ENCODE data around the gene GH1. TPM values are rescaled to one million over a fixed set of nuclear protein-coding genes. Genes with fewer than 3 reads are reported as not detected.

The GH1 gene
- total and polyA plus RNA-seq, 2 of the 13 experiments (the other 11 are each of a cell fraction or from before 2014, with no cell fraction given) = not detected

GRCh38 chr17:63880706-63881105, 37.9 kb downstream of the GH1 start:
- DNase-seq (ENCODE audit: low spot score) = no peak
- H3K4me2 ChIP-seq (ENCODE audit: low read depth, low read length) = no peak overlapping the region
- no peak overlapping the region for H2AFZ ChIP-seq (ENCODE audit: low read length)
- H3K9ac ChIP-seq (ENCODE audit: insufficient read depth, low read depth, low read length) = no peak overlapping the region
- no peak for FAIRE-seq
- intact Hi-C loops (cut with micrococcal nuclease; ENCODE audit: unreplicated experiment) (no loop called here), in situ Hi-C loops (cut with HindIII; ENCODE audit: extremely low pct_ligation_motif_present, low pct_unique_long_range_greater_than_20kb) (no loop called here)
- H3K27ac ChIP-seq (ENCODE audit: extremely low read length, insufficient read depth, low read length) = no peak overlapping the region
- BruUV-seq (replicated peaks) = no TSS peak
- peak; percentile 10; the same call in 2 of the 3 replicates for ATAC-seq
- peaks cover 0 to under 1% of the 10 kb centered on the region in 2 experiments; a peak in 3 of 5 replicates for H3K27me3 ChIP-seq (ENCODE audit: control insufficient read depth in 1 of 2, insufficient read depth in 2 of 2, low read length in 2 of 2)
- 60% methylated on average over 2 of the region's 12 CpGs for WGBS (ENCODE audit: low lambda C conversion rate)
- H3K4me1 ChIP-seq (ENCODE audit: insufficient read depth, low read length) = peaks cover 9% of the 10 kb centered on the region; the same call in 1 of the 2 replicates
- no peaks in the 10 kb centered on the region for H4K20me1 ChIP-seq (ENCODE audit: insufficient read depth, low read length)
- no peaks in the 10 kb centered on the region for H3K9me3 ChIP-seq (ENCODE audit: low read length)
- CTCF ChIA-PET (ENCODE audit: low intra/inter-chr PET ratio, low total read pairs) = no interaction called here
- no peak overlapping the region for H3K4me3 ChIP-seq (replicated peaks in 1 of 3; ENCODE audit: insufficient read depth in 1 of 3, low read depth in 2 of 3, low read length in 3 of 3)
- H3K36me3 ChIP-seq (replicated peaks in 1 of 2; ENCODE audit: control insufficient read depth in 1 of 2, insufficient read depth in 2 of 2, low read length in 2 of 2) = no peaks in the 10 kb centered on the region
- POLR2A ChIA-PET = no interaction called here
- no peaks in the 10 kb centered on the region for H3K79me2 ChIP-seq (ENCODE audit: insufficient read depth, low read length)
- TF ChIP-seq CBX2 (IDR thresholded peaks at IDR 0.05; ENCODE audit: low read depth, low read length) = no peak
- TF ChIP-seq CBX2 (CRISPR knock-in tag; IDR thresholded peaks at IDR 0.05; ENCODE audit: low read depth) = no peak
- no peak for TF ChIP-seq SUZ12 (IDR thresholded peaks at IDR 0.05; ENCODE audit: low read depth, low read length)
- no peak for TF ChIP-seq CTCF (CRISPR knock-in tag; IDR thresholded peaks at IDR 0.05)
- no peak for TF ChIP-seq ZMAT5 (CRISPR knock-in tag; IDR thresholded peaks at IDR 0.05; ENCODE audit: borderline replicate concordance, low read depth)
- no peak for TF ChIP-seq NR2F1 (CRISPR knock-in tag; IDR thresholded peaks at IDR 0.05)
- TF ChIP-seq ZNF20 (CRISPR knock-in tag; IDR thresholded peaks at IDR 0.05) = no peak
- no peak for TF ChIP-seq PHB2 (IDR thresholded peaks at IDR 0.05; ENCODE audit: partially characterized antibody)
- TF ChIP-seq ZNF335 (CRISPR knock-in tag; IDR thresholded peaks at IDR 0.05) = no peak
- no peak for TF ChIP-seq ZNF343 (CRISPR knock-in tag; IDR thresholded peaks at IDR 0.05)
- no peak for TF ChIP-seq POGK (CRISPR knock-in tag; conservative IDR thresholded peaks at IDR 0.05)
- TF ChIP-seq SNRNP70 (IDR thresholded peaks at IDR 0.05; ENCODE audit: low read depth, low read length) = no peak
- TF ChIP-seq PHF20 (CRISPR knock-in tag; IDR thresholded peaks at IDR 0.05) = no peak
- no peak for TF ChIP-seq ZNF12 (CRISPR knock-in tag; IDR thresholded peaks at IDR 0.05)
- TF ChIP-seq GABPB1 (CRISPR knock-in tag; IDR thresholded peaks at IDR 0.05) = no peak
- no peak for TF ChIP-seq ARHGAP35 (CRISPR knock-in tag; IDR thresholded peaks at IDR 0.05; ENCODE audit: borderline replicate concordance)
- TF ChIP-seq RCOR2 (CRISPR knock-in tag; IDR thresholded peaks at IDR 0.05) = no peak
- no peak for TF ChIP-seq NFAT5 (CRISPR knock-in tag; IDR thresholded peaks at IDR 0.05)

Measured in HepG2 (cell line).